ENCODE measurements around the gene CPM. TPM values are rescaled to one million over a fixed set of nuclear protein-coding genes. Genes with fewer than 3 reads are reported as not detected.

CPM gene
- total RNA-seq, 1 experiment from 2014 or later: 4.2 TPM

- ChIA-PET CTCF (no interaction called here), POLR2A (ENCODE audit: unreplicated experiment) (no interaction called here)
- no TSS peak for BruUV-seq (replicated peaks)
Measured at GRCh38 chr12:68978678-68979077, 45.7 kb upstream of the CPM start.

GRCh38 chr12:68977909-68978610 lies 45.1 kb upstream of the CPM start:
- CTCF ChIA-PET: no interaction called here
- intact Hi-C loops (cut with micrococcal nuclease; ENCODE audit: unreplicated experiment): no loop called here
- H2AFZ ChIP-seq: no peak overlapping the region

More at GRCh38 chr12:68978678-68979077, 45.7 kb upstream of the CPM start:
- H2AFZ ChIP-seq: no peak overlapping the region
- H4K20me1 ChIP-seq (ENCODE audit: insufficient read depth): no peaks in the 10 kb centered on the region
- no peaks in the 10 kb centered on the region for H3F3A ChIP-seq (ENCODE audit: insufficient read depth, low read depth)
- no peaks in the 10 kb centered on the region for H3K36me3 ChIP-seq (ENCODE audit: low read depth)
- H3K4me2 ChIP-seq: no peak overlapping the region
- no peaks in the 10 kb centered on the region for H3K27me3 ChIP-seq (ENCODE audit: insufficient read depth, low read depth)
- H3K27ac ChIP-seq: no peak overlapping the region
- no peak for TF ChIP-seq EZH2 (IDR thresholded peaks at IDR 0.05; ENCODE audit: low read depth)
- TF ChIP-seq CTCF (conservative IDR thresholded peaks at IDR 0.05): no peak
- no peaks in the 10 kb centered on the region; the same call in 1 of the 2 replicates for H3K9me2 ChIP-seq (ENCODE audit: insufficient read depth)
- H3K4me3 ChIP-seq: no peak overlapping the region
- intact Hi-C loops (cut with micrococcal nuclease; ENCODE audit: unreplicated experiment): no loop called here
- no peaks in the 10 kb centered on the region for H3K4me1 ChIP-seq (replicated peaks; ENCODE audit: insufficient read depth)
- peaks cover 5% of the 10 kb centered on the region for H3K9me3 ChIP-seq (ENCODE audit: insufficient read depth, low read depth)
- DNase-seq: no peak
- H3K79me2 ChIP-seq (ENCODE audit: low read depth): no peaks in the 10 kb centered on the region

GRCh38 chr12:68977335-68977734 lies 44.4 kb upstream of the CPM start:
- POLR2A ChIA-PET (ENCODE audit: unreplicated experiment): no interaction called here
- CTCF ChIA-PET: no interaction called here
- no peak for DNase-seq
- Histone ChIP-seq H3K27me3 (ENCODE audit: insufficient read depth, low read depth) (no peaks in the 10 kb centered on the region), H4K20me1 (ENCODE audit: insufficient read depth) (no peaks in the 10 kb centered on the region), H3K4me3 (no peak overlapping the region), H2AFZ (no peak overlapping the region), H3K4me1 (replicated peaks; ENCODE audit: insufficient read depth) (no peaks in the 10 kb centered on the region), H3K9me2 (ENCODE audit: insufficient read depth) (no peaks in the 10 kb centered on the region; the same call in 1 of the 2 replicates), H3K36me3 (ENCODE audit: low read depth) (no peaks in the 10 kb centered on the region), H3K79me2 (ENCODE audit: low read depth) (no peaks in the 10 kb centered on the region), H3K4me2 (no peak overlapping the region), H3F3A (ENCODE audit: insufficient read depth, low read depth) (no peaks in the 10 kb centered on the region), H3K9me3 (ENCODE audit: insufficient read depth, low read depth) (no peaks in the 10 kb centered on the region), H3K27ac (no peak overlapping the region)
- intact Hi-C loops (cut with micrococcal nuclease; ENCODE audit: unreplicated experiment): no loop called here
- BruUV-seq (replicated peaks): no TSS peak
- no peak for TF ChIP-seq CTCF (conservative IDR thresholded peaks at IDR 0.05)
- TF ChIP-seq EZH2 (IDR thresholded peaks at IDR 0.05; ENCODE audit: low read depth): no peak

More at GRCh38 chr12:68977909-68978610, 45.1 kb upstream of the CPM start:
- H3K4me1 ChIP-seq (replicated peaks; ENCODE audit: insufficient read depth): no peaks in the 10 kb centered on the region
- no peak overlapping the region for H3K4me2 ChIP-seq
- TF ChIP-seq EZH2 (IDR thresholded peaks at IDR 0.05; ENCODE audit: low read depth) (no peak), CTCF (conservative IDR thresholded peaks at IDR 0.05) (no peak)
- H3K27me3 ChIP-seq (ENCODE audit: insufficient read depth, low read depth): no peaks in the 10 kb centered on the region
- H3K36me3 ChIP-seq (ENCODE audit: low read depth): no peaks in the 10 kb centered on the region
- H3F3A ChIP-seq (ENCODE audit: insufficient read depth, low read depth): no peaks in the 10 kb centered on the region
- H3K9me3 ChIP-seq (ENCODE audit: insufficient read depth, low read depth): peaks cover 4% of the 10 kb centered on the region
- POLR2A ChIA-PET (ENCODE audit: unreplicated experiment): no interaction called here
- BruUV-seq (replicated peaks): no TSS peak
- no peaks in the 10 kb centered on the region for H3K79me2 ChIP-seq (ENCODE audit: low read depth)
- H3K4me3 ChIP-seq: no peak overlapping the region
- H3K27ac ChIP-seq: no peak overlapping the region
- no peaks in the 10 kb centered on the region for H4K20me1 ChIP-seq (ENCODE audit: insufficient read depth)
- no peaks in the 10 kb centered on the region; the same call in 1 of the 2 replicates for H3K9me2 ChIP-seq (ENCODE audit: insufficient read depth)
- DNase-seq: no peak
